HepG2 (cell line): Measurements from ENCODE around the gene VRK3. TPM values are rescaled to one million over a fixed set of nuclear protein-coding genes. Genes with fewer than 3 reads are reported as not detected.

ENCODE experiments used
- ARNT ChIP-seq: fragments of 450-650 bp; IDR thresholded peaks from 2 replicates; pipeline ENCODE4 v1.6.1; 2017
- ASH2L ChIP-seq: fragments of 300-600, 200-600 bp; sonication (generic); IDR thresholded peaks from 2 replicates; pipeline ENCODE4 v1.7.0; 2017; ENCODE audit warnings: low read depth, mild to moderate bottlenecking, moderate library complexity, mixed read lengths, low read length; ENCODE audit not compliant: insufficient read length
- ATRX ChIP-seq: sonication (generic); formaldehyde crosslinking; IDR thresholded peaks from 2 replicates; pipeline ENCODE4 v1.4.0; 2020; ENCODE audit warnings: missing genetic modification reagents, borderline replicate concordance
- CBX2 ChIP-seq, 2 experiments: fragments of 200-600 bp in 1 of 2; sonication (generic); formaldehyde crosslinking in 1 of 2; IDR thresholded peaks; 2 replicates each; pipeline versions ENCODE4 v1.7.0 to v1.8.1; 2018 to 2022; ENCODE audit warnings: low read depth in 2 of 2, low read length in 1 of 2, mild to moderate bottlenecking in 1 of 2, missing genetic modification reagents in 1 of 2
- CBX5 ChIP-seq: sonication (generic); formaldehyde crosslinking; IDR thresholded peaks from 2 replicates; pipeline ENCODE4 v1.4.0; 2020; ENCODE audit warnings: missing genetic modification reagents, borderline replicate concordance
- DR1 ChIP-seq: sonication (generic); formaldehyde crosslinking; IDR thresholded peaks from 2 replicates; pipeline ENCODE4 v1.8.0; 2021; ENCODE audit warnings: mild to moderate bottlenecking, missing genetic modification reagents, inconsistent platforms
- FIP1L1 ChIP-seq: fragments of 200-400 bp; formaldehyde crosslinking; IDR thresholded peaks from 2 replicates; pipeline ENCODE4 v1.6.1; 2018; ENCODE audit warnings: low read depth, mild to moderate bottlenecking, low read length, moderate library complexity, borderline replicate concordance; ENCODE audit not compliant: insufficient read depth
- GABPA ChIP-seq, 2 experiments: IDR thresholded peaks; 2 replicates each; pipeline ENCODE4 v1.6.1; 2011 to 2016; ENCODE audit warnings: low read depth in 2 of 2, low read length in 1 of 2, missing biosample characterization in 1 of 2, missing genetic modification characterization in 1 of 2
- IRF2 ChIP-seq: IDR thresholded peaks from 2 replicates; pipeline ENCODE4 v1.6.1; 2018; ENCODE audit warnings: missing genetic modification reagents, missing compliant biosample characterization
- JUNB ChIP-seq: sonication (generic); formaldehyde crosslinking; IDR thresholded peaks from 2 replicates; pipeline ENCODE4 v1.8.0; 2022; ENCODE audit warnings: missing genetic modification reagents, mild to moderate bottlenecking, borderline replicate concordance
- KAT7 ChIP-seq: IDR thresholded peaks from 2 replicates; pipeline ENCODE4 v1.6.1; 2018; ENCODE audit warnings: borderline replicate concordance, missing compliant biosample characterization
- KDM1A ChIP-seq: IDR thresholded peaks from 2 replicates; pipeline ENCODE4 v1.6.1; 2016; ENCODE audit warnings: missing compliant biosample characterization
- NONO ChIP-seq, 2 experiments: fragments of 450-650 bp in 1 of 2; sonication (generic) in 1 of 2; formaldehyde crosslinking in 1 of 2; IDR thresholded peaks in 1 of 2; conservative IDR thresholded peaks in 1 of 2; 2 replicates each; pipeline versions ENCODE4 v1.6.1 to v1.8.0; 2017 to 2022; ENCODE audit warnings: mild to moderate bottlenecking in 1 of 2, missing genetic modification reagents in 1 of 2, moderate library complexity in 1 of 2
- NR2F6 ChIP-seq, 2 experiments: IDR thresholded peaks; 2 replicates each; pipeline ENCODE4 v1.6.1; 2016; ENCODE audit warnings: antibody characterized with exemption in 1 of 2, mild to moderate bottlenecking in 1 of 2
- ONECUT2 ChIP-seq: sonication (generic); formaldehyde crosslinking; IDR thresholded peaks from 2 replicates; pipeline ENCODE4 v1.4.0; 2020; ENCODE audit warnings: missing genetic modification reagents
- RCOR2 ChIP-seq: IDR thresholded peaks from 2 replicates; pipeline ENCODE4 v1.6.1; 2016; ENCODE audit warnings: missing biosample characterization, missing genetic modification reagents
- REXO4 ChIP-seq: sonication (generic); formaldehyde crosslinking; IDR thresholded peaks from 2 replicates; pipeline ENCODE4 v1.8.0; 2022; ENCODE audit warnings: missing genetic modification reagents, mild to moderate bottlenecking, borderline replicate concordance
- SAP130 ChIP-seq: IDR thresholded peaks from 2 replicates; pipeline ENCODE4 v1.6.1; 2016; ENCODE audit warnings: low read depth
- SPEN ChIP-seq: sonication (generic); formaldehyde crosslinking; IDR thresholded peaks from 2 replicates; pipeline ENCODE4 v1.5.1; 2020; ENCODE audit warnings: low read depth, mild to moderate bottlenecking, missing genetic modification reagents
- ZBTB1 ChIP-seq: sonication (generic); formaldehyde crosslinking; IDR thresholded peaks from 2 replicates; pipeline ENCODE4 v1.4.0; 2020; ENCODE audit warnings: missing genetic modification reagents, borderline replicate concordance
- ZFAT ChIP-seq: sonication (generic); formaldehyde crosslinking; conservative IDR thresholded peaks from 2 replicates; pipeline ENCODE4 v1.8.1; 2023; ENCODE audit warnings: missing genetic modification reagents, inconsistent platforms
- ZNF230 ChIP-seq: sonication (generic); formaldehyde crosslinking; IDR thresholded peaks from 2 replicates; pipeline ENCODE4 v1.4.0; 2020; ENCODE audit warnings: mild to moderate bottlenecking, missing genetic modification reagents
- ZNF564 ChIP-seq: sonication (generic); formaldehyde crosslinking; IDR thresholded peaks from 2 replicates; pipeline ENCODE4 v1.8.1; 2023; ENCODE audit warnings: mild to moderate bottlenecking, missing genetic modification reagents
- ZSCAN9 ChIP-seq: IDR thresholded peaks from 2 replicates; pipeline ENCODE4 v1.6.1; 2016; ENCODE audit warnings: borderline replicate concordance
- polyA plus RNA-seq, 8 experiments: library from polyadenylated mRNA; depleted of rRNA in 3 of 8; stranded (reverse) in 7 of 8; unstranded in 1 of 8; fragments of >200 nt; fragmentation: Illumina TruSeq in 4 of 8; extraction: Trizol in 4 of 8; gene quantifications; 2 replicates each; pipeline versions ENCODE4 v1.2.1 to v1.2.3, GENCODE V29; 2011 to 2016; ENCODE audit warnings: low read depth in 4 of 8, missing spikeins in 1 of 8, mixed read lengths in 1 of 8; ENCODE audit not compliant: insufficient read depth in 1 of 8
- total RNA-seq, 5 experiments: library from RNA; depleted of rRNA; stranded (reverse); fragments of >200 nt; fragmentation: Illumina TruSeq; extraction: Trizol; gene quantifications; 2 replicates each; pipeline ENCODE4 v1.2.3, GENCODE V29; 2016; ENCODE audit warnings: low read depth in 1 of 5
- TF ChIP-seq, protein P1 (sequence below): sonication (generic); formaldehyde crosslinking; IDR thresholded peaks from 2 replicates; pipeline ENCODE4 v1.4.0; 2020; ENCODE audit warnings: missing genetic modification reagents, mild to moderate bottlenecking, borderline replicate concordance
- TF ChIP-seq, protein P2 (sequence below): sonication (generic); formaldehyde crosslinking; IDR thresholded peaks from 2 replicates; pipeline ENCODE4 v1.8.1; 2023; ENCODE audit warnings: mild to moderate bottlenecking, inconsistent platforms, moderate library complexity, missing genetic modification reagents, borderline replicate concordance

Gene VRK3
- total and polyA plus RNA-seq, 2 of the 13 experiments (the other 11 are each of a cell fraction or from before 2014, with no cell fraction given) = 23.8 to 28.3 TPM

DNA sequence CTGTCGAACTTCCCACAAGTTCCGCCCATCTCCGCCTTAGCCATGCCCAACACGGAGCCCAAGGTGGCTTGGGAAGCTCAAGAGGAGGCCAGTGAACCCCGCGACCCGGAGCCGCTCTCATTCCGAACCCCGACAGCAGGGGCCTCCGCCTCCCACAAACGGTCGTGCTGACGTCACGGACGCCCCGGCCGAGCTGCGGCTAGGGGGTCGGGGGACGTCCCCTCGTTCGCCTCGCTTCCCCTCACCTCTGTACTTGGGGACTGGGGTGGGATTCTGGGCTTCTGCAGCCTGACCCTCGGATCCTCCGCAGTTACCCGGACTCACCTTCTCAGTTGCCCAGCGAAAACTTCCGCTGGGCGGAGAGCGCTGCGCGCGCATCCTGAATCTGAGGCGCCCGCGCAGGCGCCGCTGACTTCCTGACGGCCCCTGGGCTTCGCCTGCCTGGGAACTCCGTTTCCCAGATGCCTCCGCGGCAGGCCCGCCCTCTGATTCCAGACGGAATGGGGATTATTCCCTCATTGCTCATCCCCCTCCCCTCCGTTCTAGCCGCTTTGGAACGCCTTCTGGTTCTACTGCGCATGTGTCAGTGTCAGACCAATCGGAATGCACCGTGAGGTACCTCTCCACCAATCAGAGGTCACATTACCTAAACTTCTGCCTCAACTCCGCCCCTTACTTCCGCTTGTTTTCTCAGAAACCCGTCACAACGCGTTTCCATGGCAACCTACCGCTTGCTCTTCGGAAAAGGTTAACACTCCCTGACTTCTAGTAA is at the start of gene VRK3 (continued):
- TF ChIP-seq FIP1L1 (no peak), SAP130 (CRISPR knock-in tag) (peak; percentile 0; the same call in 1 of the 2 replicates), ZNF230 (CRISPR knock-in tag) (no peak), ATRX (no peak), CBX2 (IDR thresholded peaks at IDR 0.05; ENCODE audit: low read depth, low read length) (no peak), CBX2 (CRISPR knock-in tag; IDR thresholded peaks at IDR 0.05; ENCODE audit: low read depth) (no peak), KAT7 (CRISPR knock-in tag) (peak; percentile 53; the same call in 1 of the 2 replicates), JUNB (CRISPR knock-in tag) (no peak), ARNT (no peak), NONO (IDR thresholded peaks at IDR 0.05) (no peak), NONO (CRISPR knock-in tag; conservative IDR thresholded peaks at IDR 0.05) (no peak; the same call in 1 of the 2 replicates), NR2F6 (IDR thresholded peaks at IDR 0.05) (no peak), NR2F6 (CRISPR knock-in tag; IDR thresholded peaks at IDR 0.05) (peak; percentile 17; the same call in 1 of the 2 replicates), CBX5 (CRISPR knock-in tag) (no peak), ZBTB1 (no peak), ZFAT (CRISPR knock-in tag) (no peak), ASH2L (peak; percentile 38), REXO4 (CRISPR knock-in tag) (no peak), KDM1A (CRISPR knock-in tag) (no peak), ZSCAN9 (CRISPR knock-in tag) (no peak), IRF2 (CRISPR knock-in tag) (no peak), DR1 (CRISPR knock-in tag) (peak; percentile 37; the same call in 1 of the 2 replicates), GABPA (IDR thresholded peaks at IDR 0.05; ENCODE audit: low read depth, low read length) (peak; percentile 38), GABPA (CRISPR knock-in tag; IDR thresholded peaks at IDR 0.05; ENCODE audit: low read depth) (no peak), RCOR2 (CRISPR knock-in tag) (no peak), ZNF564 (CRISPR knock-in tag) (no peak; the same call in 1 of the 2 replicates), ONECUT2 (no peak), SPEN (CRISPR knock-in tag) (0 out of 2 replicates have a peak, but pooled peaks have one; percentile 23)
- TF ChIP-seq, protein P1, sequence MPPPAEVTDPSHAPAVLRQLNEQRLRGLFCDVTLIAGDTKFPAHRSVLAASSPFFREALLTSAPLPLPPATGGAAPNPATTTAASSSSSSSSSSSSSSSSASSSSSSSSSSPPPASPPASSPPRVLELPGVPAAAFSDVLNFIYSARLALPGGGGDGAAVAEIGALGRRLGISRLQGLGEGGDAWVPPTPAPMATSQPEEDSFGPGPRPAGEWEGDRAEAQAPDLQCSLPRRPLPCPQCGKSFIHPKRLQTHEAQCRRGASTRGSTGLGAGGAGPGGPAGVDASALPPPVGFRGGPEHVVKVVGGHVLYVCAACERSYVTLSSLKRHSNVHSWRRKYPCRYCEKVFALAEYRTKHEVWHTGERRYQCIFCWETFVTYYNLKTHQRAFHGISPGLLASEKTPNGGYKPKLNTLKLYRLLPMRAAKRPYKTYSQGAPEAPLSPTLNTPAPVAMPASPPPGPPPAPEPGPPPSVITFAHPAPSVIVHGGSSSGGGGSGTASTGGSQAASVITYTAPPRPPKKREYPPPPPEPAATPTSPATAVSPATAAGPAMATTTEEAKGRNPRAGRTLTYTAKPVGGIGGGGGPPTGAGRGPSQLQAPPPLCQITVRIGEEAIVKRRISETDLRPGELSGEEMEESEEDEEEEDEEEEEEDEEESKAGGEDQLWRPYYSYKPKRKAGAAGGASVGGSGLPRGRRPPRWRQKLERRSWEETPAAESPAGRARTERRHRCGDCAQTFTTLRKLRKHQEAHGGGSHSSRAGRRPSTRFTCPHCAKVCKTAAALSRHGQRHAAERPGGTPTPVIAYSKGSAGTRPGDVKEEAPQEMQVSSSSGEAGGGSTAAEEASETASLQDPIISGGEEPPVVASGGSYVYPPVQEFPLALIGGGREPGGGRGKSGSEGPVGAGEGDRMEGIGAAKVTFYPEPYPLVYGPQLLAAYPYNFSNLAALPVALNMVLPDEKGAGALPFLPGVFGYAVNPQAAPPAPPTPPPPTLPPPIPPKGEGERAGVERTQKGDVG (CRISPR knock-in tag) = no peak
- TF ChIP-seq, protein P2, sequence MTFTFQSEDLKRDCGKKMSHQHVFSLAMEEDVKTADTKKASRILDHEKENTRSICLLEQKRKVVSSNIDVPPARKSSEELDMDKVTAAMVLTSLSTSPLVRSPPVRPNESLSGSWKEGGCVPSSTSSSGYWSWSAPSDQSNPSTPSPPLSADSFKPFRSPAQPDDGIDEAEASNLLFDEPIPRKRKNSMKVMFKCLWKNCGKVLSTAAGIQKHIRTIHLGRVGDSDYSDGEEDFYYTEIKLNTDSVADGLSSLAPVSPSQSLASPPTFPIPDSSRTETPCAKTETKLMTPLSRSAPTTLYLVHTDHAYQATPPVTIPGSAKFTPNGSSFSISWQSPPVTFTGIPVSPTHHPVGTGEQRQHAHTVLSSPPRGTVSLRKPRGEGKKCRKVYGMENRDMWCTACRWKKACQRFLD (CRISPR knock-in tag) = no peak
